ENCODE results near the gene NCAM1. TPM values are rescaled to one million over a fixed set of nuclear protein-coding genes. Genes with fewer than 3 reads are reported as not detected.
"Not testable (repeated sequence)": the region's sequence is repeated elsewhere in the genome, so short reads cannot be mapped to it uniquely, and the experiment has no call there.

The NCAM1 gene
- total RNA-seq = 1.8 and 8.3 TPM in 2 replicates

DNA sequence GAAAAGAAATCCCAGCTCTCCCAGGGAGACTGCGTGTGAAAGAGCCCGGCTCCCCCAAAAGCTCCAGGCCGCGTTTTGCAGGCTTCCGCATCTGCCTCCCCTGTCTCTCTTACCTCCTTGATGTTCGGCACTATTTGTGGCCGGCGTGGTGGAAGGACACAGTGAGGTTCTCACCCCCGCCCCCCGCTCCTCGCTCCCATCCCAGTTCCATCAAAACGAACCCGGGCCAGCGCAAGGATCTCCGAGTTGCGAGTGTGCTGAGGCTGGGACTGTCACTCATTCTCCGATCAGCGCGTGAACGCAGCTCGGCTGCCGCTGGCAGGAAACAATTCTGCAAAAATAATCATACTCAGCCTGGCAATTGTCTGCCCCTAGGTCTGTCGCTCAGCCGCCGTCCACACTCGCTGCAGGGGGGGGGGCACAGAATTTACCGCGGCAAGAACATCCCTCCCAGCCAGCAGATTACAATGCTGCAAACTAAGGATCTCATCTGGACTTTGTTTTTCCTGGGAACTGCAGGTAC, at the start of gene NCAM1:
Gene NCAM1, plus strand, starts transcription at position 275 of the 523 bp plus-strand sequence.
- DNase-seq (ENCODE audit: extremely low read depth, low read depth, low spot score) = no peak

DNA sequence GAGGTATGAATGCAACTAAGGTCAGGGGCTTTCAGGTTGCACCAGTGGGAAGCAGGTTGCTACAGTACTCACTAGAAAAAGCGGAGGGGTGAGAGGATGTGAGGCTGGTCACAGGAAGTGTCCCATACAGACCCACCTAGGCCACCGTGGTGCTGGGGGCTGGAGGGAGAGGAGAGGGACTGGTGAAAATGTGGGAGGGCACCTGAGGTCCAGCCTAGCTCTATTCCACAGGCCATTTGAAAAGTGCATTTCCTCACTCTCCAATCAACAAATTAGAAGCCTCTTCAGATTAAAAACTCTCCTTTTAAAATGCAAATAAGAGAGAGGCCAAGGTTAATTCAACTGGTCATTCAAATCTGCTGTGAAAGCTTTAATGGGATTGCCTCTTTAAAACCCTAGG, 38.6 kb upstream of the NCAM1 start:
- DNase-seq (ENCODE audit: extremely low read depth, low read depth, low spot score) = no peak

DNA sequence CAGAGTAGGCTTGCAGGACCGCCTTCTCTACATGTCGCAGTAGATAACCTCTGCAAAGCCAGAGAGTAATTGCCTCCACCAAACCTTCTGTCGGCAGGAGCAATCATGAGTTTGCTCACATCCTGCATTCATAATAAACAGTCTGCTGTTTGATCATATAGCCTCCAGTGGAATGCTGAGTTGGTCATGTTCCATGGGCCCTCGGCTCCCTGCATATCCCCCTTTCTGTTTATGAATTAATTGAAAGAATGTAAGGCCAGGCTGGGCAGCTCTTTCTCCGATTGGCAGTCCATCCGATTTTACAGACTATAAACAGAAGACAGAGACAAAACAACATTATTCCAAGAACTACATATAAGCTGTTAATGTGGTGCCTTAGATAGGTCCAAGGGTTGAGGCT, 36.4 kb upstream of the NCAM1 start:
- not testable (repeated sequence) for DNase-seq (ENCODE audit: extremely low read depth, low read depth, low spot score)

DNA sequence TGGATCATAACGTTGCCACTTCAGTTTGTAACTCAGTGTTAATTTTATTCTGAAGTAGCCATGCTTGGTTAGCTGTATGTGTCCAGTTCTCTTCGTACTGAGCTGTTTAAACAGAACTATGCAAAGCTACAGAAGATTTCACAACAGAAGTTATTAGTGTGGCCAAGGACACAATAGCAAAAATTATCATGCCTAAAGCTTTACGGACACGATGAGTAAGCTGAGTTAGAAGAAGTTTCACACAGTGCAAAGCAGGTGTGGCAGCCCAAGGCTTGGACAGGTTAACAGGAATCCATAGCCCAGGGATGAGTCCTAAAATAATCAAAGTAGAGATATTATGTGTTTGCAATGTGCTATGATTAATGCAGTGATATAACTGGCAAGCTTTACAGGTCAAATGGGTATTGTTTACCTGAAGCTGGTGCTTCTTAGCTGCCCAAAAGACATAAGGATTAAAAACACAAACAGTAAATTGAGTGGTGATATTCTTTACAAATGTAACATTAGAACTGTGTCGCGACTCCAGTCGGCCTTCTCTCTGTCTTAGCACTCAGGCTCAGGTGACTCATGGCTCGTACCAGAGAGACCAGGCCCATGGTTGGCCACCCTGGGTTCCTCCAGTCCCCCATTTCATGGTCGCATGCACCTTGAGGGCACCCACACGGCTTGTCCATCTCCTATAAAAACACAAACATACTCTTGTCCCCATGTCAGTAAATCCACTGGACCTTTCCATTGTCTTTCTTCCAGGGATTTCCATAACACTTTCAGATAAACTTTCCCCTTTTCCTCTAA, 35.5 kb upstream of the NCAM1 start:
- no peak for DNase-seq (ENCODE audit: extremely low read depth, low read depth, low spot score)

DNA sequence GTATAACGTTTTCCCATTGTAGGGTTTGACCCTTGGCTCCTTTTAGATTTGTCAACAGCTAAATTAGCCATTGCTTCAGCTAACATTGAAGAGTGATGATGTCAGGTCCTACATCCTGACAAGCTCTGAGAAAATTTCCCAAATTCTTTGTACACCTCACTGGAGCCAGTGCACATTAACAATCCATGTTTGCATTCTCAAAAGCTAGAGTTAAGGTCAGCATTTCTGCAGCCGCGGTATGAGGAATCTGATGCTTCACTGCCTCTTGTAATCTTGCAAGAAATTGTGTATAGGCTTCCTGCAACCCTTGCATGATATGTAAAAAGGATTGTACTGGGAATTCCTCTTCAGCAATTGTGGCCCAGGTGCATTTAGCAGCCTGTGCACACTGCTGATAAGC, 33.1 kb upstream of the NCAM1 start:
- DNase-seq (ENCODE audit: extremely low read depth, low read depth, low spot score) = no peak

DNA sequence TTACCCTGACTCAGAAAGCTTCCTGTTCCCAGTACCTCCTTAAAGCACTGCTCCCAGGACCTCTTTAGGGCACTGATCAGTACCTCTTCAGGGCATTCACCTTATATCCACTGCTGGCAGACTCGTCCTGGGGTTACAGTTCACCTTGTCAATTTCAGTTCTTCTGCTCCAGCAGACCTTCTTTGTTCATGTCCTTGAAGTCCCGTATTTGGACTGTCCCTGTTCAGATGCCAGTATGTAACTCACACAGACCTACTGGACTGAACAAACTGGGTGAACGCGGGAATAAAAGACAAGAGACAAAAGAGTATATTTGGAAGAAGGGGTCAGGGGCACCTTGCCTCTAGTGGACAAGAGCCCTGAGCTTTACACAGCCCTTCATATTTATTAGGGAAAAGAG, 31.8 kb upstream of the NCAM1 start:
- DNase-seq (ENCODE audit: extremely low read depth, low read depth, low spot score) = no peak

DNA sequence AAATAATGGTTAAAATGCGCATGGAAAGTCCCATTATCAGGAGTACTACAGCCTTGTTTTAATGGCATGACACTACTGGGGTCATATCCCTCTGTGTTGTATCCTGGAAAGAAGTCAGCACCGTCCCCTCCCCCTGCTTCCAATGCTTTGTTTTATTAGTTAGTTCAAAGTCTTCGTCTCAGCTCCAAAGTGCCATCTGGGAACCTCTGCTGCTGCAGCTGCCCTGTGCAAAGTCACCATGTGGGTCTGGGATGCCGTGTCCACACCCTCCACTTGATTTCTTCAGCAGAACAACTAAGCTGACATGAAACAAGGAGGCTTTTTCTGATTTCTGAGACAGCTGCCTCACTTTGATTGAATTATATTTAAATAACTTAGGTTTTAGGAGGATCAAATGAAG, 29.5 kb upstream of the NCAM1 start:
- no peak for DNase-seq (ENCODE audit: extremely low read depth, low read depth, low spot score)

DNA sequence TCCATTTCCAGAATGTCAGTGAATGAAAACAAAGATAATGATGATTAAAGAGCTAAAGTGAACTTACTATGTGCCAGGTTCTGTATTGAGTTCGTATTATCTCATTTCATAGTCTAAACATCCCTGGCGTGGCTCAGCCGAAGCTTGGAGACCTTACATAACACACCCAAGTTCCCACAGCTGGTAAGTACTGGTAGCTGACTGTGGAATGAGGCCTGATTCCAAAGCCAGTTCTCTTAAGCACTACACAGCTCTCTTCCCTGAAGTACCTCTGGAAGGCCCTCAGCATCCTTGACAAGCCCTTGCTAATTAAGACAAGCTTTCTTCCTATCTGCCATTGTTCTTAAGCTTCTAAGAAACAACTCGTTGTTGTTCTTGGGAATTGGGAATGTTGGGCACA, 28.6 kb upstream of the NCAM1 start:
- DNase-seq (ENCODE audit: extremely low read depth, low read depth, low spot score) = no peak

DNA sequence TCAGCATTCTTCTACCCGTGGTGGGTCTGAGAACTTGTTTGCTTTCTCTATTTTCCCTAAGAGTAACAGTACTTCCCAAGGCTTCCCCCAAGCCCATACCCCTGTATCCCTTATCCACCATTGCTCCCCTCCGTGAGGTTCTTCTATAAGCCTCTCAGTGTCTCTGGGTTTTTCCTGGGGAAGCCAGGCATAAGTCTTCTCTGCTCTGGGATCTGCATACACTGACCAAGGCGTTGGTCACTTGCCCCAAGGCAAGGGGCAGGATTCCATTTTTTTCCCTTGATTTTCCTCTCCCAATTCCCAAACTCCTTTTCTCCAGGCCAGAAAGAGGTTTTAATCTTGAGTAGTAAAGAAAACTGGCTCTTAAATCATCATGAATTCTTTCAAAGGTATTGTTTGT, 27.2 kb upstream of the NCAM1 start:
- DNase-seq (ENCODE audit: extremely low read depth, low read depth, low spot score) = no peak

DNA sequence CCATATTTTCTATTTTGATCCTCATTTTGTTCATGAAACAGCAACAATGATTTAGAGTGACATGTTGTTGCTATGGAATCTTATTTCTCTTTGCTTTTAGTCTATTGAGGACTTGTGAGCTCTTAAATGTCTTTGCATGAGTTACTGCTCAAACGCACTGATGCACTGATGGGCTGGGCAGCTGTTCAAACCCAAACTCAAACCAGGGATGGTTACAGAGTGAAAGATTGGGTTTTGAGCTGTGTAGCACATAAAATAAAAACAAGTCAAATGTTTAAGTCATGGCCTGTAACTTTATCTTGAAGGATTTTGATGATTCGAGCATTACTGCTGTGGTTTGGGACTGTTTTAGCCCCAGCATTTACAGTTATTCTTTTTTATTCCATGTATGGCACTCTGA, 20.1 kb upstream of the NCAM1 start:
- DNase-seq (ENCODE audit: extremely low read depth, low read depth, low spot score) = no peak

DNA sequence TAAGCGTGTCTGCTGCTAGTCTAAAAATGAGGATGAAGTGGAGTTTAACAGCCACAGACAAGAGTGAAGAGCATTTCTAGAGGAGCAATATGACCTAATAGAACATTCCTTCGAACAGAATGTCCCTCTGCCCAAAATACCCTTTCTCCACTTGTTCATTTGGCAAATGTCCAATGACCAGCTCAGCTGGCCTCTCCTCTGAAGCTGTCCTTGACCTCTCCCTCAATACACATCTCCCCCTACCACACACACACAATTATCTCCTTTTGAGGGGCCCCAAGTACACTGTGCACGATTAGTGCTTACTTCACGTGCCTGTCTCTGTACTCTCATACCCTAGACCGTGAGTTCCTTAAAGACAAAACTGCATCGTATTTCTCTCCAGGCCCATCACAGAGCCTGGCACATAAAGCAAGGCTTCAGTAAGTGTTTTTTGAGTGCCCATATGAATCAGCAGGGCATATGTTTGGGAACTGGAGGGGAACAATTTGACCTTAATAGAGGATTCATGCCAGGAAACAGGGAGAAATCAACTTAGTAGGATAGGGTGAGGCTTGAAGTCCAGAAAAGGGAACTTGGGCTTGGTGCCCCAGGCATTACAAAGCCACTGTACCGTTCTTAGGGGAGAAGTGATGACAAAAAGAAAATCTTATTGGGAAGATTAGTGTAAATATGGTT, 18.1 kb upstream of the NCAM1 start:
- DNase-seq (ENCODE audit: extremely low read depth, low read depth, low spot score) = no peak

DNA sequence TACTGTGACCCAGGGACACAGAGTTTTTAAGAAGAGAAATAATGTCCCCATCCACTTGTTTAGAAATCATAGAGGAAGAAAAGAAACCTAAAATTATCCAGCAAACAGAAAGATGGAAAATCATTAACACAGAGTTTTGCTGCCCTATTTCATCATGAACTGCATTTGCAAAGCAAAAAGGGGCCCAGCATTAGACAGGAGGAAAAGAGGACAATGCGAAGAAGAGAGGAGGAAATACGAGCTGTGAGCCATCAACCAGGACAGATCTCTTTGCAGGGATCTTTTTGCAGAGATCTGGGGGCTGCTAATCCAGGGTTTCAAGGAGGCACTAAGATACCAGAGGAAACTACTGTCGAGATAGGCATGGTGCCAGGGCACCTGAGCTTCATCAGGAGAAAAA, 14.4 kb upstream of the NCAM1 start:
- DNase-seq (ENCODE audit: extremely low read depth, low read depth, low spot score) = no peak

DNA sequence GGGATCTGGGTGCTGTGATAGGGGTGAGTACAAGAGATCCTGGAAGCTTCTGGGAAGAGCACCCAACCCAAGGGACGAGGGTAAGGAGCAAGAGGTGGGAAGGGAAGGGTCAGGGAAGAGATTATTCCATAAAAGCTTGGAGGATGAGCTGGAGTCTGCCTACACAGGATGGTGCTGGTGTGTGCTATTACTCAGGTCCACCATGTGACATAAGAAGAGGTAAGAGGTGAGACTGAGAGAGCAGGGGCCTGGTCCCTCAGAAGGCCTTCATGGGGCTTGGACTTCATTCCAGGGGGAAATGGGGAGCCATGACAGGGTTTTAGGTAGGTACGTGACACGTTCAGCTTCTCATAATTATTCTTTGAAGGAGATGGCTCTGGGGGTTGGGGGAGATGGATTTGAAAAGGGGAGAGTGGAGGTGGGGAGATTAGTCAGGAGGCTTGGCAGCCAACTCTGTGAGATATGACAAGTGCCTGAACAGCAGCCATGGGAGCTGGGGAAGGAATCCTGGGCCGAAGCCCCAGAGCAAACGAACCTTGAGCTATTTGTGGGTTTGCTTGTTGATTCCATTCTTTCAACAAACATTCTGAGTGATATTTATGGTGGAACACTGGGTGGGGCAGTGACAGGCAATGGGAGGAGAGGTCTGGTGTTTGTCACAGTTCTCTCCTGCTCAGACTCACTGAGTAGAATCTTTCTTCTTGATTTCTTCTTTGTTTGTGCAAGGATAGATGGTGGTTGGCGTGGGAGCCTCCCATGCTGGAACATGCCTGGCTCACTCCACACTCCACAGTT, 11.2 kb upstream of the NCAM1 start:
- no peak for DNase-seq (ENCODE audit: extremely low read depth, low read depth, low spot score)

DNA sequence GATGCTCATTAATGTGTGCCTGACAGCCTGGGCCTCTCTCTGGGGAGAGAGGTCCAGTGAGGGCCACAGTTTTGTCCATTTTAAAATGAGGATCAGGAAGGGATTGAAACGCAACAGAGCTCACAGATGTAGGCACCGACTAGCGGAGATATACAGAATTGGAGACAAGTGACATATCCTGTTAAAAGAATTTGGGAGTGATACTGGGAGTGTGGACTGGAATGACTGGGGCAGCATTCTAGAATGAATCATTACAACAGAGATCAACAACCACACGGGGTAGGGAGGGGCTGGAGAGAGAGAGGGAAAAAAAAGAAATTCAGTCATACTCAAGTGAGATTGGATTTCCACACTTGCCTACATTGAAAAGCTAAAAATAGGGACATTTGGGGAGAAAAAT, 2.5 kb upstream of the NCAM1 start:
- DNase-seq (ENCODE audit: extremely low read depth, low read depth, low spot score) = no peak

DNA sequence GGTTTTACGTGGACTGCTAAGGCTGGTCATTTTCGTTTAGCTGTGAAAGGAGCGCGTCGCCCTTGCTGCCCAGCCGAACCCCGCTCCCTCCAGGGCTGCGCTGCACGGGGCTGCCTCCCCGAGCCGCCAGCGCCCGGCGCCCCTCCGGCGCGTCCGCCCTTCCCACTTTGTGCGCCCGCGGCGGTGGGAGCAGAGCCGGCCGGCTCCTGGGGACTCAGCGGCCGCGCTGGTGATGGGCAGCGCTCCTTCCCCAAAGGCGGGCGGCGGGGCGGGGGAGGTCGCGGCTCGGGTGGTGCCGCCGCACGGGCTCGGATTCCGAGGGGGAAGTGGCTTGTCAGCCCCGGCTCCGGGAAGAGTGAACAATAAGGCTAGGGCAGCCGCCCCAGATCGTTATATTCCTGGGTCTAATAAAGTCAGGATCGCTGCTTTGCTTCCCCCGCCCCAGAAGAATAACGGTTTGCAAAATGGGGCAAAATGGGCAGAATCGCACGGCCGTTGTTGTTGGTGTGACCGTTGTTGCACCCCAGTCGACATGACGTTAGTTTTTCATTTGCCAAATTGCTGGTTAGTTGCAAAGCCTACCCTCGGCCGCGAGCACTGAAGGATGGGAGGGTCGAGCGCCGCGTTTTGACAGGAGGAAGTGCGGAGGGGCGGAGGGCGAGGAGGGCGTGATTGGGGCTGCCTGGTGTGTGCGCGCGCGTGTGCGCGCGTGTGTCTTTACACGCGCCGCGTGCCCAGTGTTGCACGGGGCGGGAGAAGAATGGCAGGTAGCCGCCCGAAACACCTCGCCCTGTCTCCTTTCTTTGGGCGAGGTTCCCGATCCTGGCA, 745 bp downstream of the NCAM1 start:
- DNase-seq (ENCODE audit: extremely low read depth, low read depth, low spot score) = no peak

DNA sequence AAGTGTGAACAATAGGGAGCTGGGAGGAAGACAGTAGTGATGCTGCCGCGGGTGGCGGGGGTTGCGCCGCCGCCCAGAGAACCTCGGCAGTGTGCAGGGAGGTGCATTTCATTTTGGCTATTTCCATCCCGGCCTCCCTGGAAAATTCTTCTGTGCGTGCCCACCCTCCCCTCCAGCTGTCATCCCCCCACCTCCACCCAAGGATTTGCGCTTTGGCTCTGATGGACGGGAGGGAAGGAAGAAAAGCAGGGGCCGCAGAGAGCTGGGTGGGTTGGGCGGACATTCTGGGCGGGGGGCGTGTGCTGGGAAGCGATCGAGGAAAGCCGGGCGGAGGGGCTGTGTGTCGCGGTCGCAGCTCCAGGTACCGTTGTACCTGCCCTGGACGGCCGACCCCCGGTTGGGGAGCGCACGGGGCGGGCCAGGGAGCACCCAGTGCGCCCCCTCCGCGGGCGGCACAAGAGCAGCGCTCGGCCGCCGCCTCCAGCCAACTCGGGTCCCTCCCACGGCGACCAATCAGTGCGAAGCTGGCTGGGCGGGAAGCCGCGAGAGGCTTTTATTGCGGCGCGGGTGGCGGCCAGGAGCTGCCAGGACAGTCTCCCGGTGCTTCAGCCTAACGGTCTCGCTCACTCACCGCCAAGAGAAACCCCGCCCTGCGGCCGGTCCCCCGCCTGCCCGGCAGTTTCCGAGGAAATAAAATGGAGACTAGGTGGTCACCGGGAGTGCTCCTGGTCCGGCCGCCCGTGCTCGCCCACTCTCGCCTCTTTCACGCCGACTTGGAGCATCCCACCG, 1.6 kb downstream of the NCAM1 start:
- DNase-seq (ENCODE audit: extremely low read depth, low read depth, low spot score) = no peak

DNA sequence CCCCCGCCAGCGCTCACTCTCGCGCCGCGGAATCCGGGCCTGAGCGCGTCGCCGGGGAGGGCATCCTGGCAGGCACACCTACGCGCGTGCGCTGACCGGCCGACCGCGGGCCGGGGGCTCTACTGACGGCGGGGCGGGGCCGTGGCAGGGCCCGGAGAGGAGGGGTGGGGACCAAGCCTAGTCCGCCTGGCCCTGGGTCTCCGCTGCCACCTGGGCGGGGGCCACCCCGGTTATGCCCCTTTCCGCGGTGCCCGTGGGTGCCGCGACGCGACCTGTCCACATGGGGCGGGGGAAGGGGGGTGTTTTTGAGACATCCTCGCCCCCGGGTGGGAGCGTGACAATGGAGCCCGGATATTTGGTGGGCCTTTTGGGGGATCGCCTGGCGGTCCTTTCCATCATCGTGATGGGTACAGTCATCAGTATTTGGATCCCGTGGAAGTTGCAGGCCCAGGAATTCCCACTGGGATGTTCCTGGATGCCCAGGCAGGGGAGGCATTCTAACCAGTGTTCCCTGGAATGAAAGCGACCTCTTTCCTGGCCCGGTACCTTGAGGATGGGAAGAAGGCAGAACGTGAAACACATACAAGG, 2.2 kb downstream of the NCAM1 start:
- DNase-seq (ENCODE audit: extremely low read depth, low read depth, low spot score) = no peak

DNA sequence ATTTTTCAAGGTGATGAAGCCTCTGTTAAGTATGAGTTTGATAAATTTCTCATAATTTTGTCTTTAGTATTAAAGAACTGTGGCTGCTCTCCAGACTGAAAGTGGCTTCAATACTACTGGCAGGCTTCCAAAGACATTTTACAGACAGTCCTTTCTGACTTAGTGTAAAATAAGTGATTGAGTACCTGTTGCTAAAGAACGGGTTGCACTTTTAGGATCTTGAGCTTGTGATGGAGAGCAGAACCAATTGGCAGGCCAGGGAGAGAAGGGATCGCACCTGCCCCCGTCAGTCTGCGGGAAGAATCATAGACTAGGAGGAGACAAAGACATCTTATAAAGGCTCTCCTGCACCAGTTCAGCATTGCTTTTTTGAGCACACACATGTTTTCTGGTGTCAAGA, 4.4 kb downstream of the NCAM1 start:
- DNase-seq (ENCODE audit: extremely low read depth, low read depth, low spot score) = no peak

DNA sequence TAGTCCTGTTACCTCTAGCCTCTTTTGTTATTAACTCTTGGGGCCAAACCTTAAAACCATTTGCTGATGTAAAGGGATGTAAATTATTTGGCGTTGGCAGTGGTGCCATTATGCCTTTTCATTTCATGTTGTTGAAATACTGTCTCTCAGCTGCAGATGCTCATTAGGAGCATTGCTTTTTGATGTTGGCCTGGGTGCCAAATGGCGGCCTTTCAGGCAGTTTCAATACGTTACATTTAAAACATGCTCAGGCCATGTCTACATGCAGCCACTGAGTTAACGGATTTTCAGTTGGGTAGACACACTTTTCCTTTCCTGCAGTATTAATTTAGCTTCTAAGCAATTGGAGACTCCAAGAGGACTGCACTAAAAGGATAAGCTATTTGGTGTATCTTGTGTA, 5.3 kb downstream of the NCAM1 start:
- DNase-seq (ENCODE audit: extremely low read depth, low read depth, low spot score) = no peak
